ENCODE measurements around the gene RUNX2. TPM values are rescaled to one million over a fixed set of nuclear protein-coding genes. Genes with fewer than 3 reads are reported as not detected.

Gene RUNX2
- total and polyA plus RNA-seq, 2 experiments from 2014 or later: 1.0 to 2.1 TPM

DNA sequence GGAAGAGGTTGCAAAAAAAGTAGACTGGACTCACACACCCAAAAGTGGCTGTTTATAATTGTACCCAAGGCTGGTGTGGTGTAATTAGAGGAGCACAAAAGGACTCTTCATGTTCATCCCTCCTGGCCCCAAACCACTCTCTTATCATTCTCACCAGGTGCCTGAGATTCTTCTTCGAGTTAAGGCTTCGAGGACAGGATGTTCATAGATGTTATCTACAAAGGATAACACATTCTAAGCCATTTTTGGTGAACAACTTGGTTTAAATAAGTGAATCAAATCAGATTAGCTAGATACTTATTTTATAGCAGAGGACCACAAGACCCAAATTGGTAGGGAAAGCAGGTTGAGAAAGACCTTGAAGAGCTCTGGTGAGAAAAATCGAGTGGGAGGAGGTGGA is 122.7 kb downstream of the RUNX2 start:
- no peak overlapping the region for H3K27ac ChIP-seq
- no peaks in the 10 kb centered on the region for H3K9me3 ChIP-seq (ENCODE audit: low read depth)
- no peaks in the 10 kb centered on the region for H3K36me3 ChIP-seq (replicated peaks; ENCODE audit: insufficient read depth, low read depth)
- H3K4me3 ChIP-seq: no peak overlapping the region
- no peaks in the 10 kb centered on the region for H3K9me2 ChIP-seq (replicated peaks; ENCODE audit: insufficient read depth)
- H2AFZ ChIP-seq: no peak overlapping the region
- H3K4me2 ChIP-seq: no peak overlapping the region
- no peak for DNase-seq (ENCODE audit: low spot score)
- no peaks in the 10 kb centered on the region for H3K79me2 ChIP-seq
- no peaks in the 10 kb centered on the region for H4K20me1 ChIP-seq (ENCODE audit: insufficient read depth, poor library complexity, severe bottlenecking)
- H3K27me3 ChIP-seq: no peaks in the 10 kb centered on the region
- H3K4me1 ChIP-seq (ENCODE audit: insufficient read depth): no peaks in the 10 kb centered on the region
- TF ChIP-seq CTCF (IDR thresholded peaks at IDR 0.05; ENCODE audit: poor library complexity) (no peak), EZH2 (IDR thresholded peaks at IDR 0.05; ENCODE audit: borderline replicate concordance) (no peak), EZH2phosphoT487 (IDR thresholded peaks at IDR 0.05; ENCODE audit: low read depth, severe bottlenecking, unreplicated experiment) (no peak)
- WGBS (ENCODE audit: low lambda C conversion rate, missing lambda C conversion rate): 67% methylated on average over 3 of the region's 3 CpGs

GRCh38 chr6:45454008-45454911 is 126.1 kb downstream of the RUNX2 start:
- no peak overlapping the region for H3K4me2 ChIP-seq
- no peaks in the 10 kb centered on the region for H4K20me1 ChIP-seq (ENCODE audit: insufficient read depth, poor library complexity, severe bottlenecking)
- no peak overlapping the region for H2AFZ ChIP-seq
- no peak for TF ChIP-seq EZH2phosphoT487 (IDR thresholded peaks at IDR 0.05; ENCODE audit: low read depth, severe bottlenecking, unreplicated experiment)
- TF ChIP-seq CTCF (IDR thresholded peaks at IDR 0.05; ENCODE audit: poor library complexity): no peak
- TF ChIP-seq EZH2 (IDR thresholded peaks at IDR 0.05; ENCODE audit: borderline replicate concordance): no peak
- no peaks in the 10 kb centered on the region for H3K27me3 ChIP-seq
- H3K79me2 ChIP-seq: no peaks in the 10 kb centered on the region
- no peaks in the 10 kb centered on the region for H3K36me3 ChIP-seq (replicated peaks; ENCODE audit: insufficient read depth, low read depth)
- H3K4me3 ChIP-seq: no peak overlapping the region
- WGBS (ENCODE audit: low lambda C conversion rate, missing lambda C conversion rate): 55% methylated on average over 4 of the region's 4 CpGs
- no peaks in the 10 kb centered on the region for H3K9me2 ChIP-seq (replicated peaks; ENCODE audit: insufficient read depth)
- DNase-seq (ENCODE audit: low spot score): no peak
- no peak overlapping the region for H3K27ac ChIP-seq
- H3K4me1 ChIP-seq (ENCODE audit: insufficient read depth): no peaks in the 10 kb centered on the region
- H3K9me3 ChIP-seq (ENCODE audit: low read depth): no peaks in the 10 kb centered on the region

DNA sequence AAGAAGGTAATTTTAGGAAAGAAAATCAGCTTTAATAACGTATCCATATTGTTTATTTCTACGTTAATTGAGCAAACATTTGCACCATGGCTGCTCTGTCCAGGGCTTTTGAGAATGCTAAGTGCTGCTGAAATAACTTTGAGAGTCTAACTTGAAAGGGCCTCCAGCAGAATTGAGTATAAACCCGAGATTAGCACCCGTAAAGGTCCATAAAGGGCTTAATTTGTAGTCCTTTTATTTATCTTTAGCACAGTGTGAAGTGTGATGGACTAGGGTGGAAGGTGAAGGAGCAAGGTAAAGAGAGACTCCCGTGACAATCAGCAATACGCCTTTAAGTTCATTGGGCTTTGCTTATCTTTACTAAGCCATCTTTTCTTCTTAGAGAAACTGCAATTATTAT is 127.3 kb downstream of the RUNX2 start:
- no peak overlapping the region for H2AFZ ChIP-seq
- no peak overlapping the region for H3K4me2 ChIP-seq
- H3K9me3 ChIP-seq (ENCODE audit: low read depth): no peaks in the 10 kb centered on the region
- H3K27me3 ChIP-seq: no peaks in the 10 kb centered on the region
- 37% methylated on average over 6 of the region's 6 CpGs for WGBS (ENCODE audit: low lambda C conversion rate, missing lambda C conversion rate)
- no peaks in the 10 kb centered on the region for H4K20me1 ChIP-seq (ENCODE audit: insufficient read depth, poor library complexity, severe bottlenecking)
- H3K27ac ChIP-seq: no peak overlapping the region
- TF ChIP-seq EZH2phosphoT487 (IDR thresholded peaks at IDR 0.05; ENCODE audit: low read depth, severe bottlenecking, unreplicated experiment) (peak; percentile 62), EZH2 (IDR thresholded peaks at IDR 0.05; ENCODE audit: borderline replicate concordance) (no peak), CTCF (IDR thresholded peaks at IDR 0.05; ENCODE audit: poor library complexity) (no peak)
- H3K4me3 ChIP-seq: no peak overlapping the region
- no peaks in the 10 kb centered on the region for H3K4me1 ChIP-seq (ENCODE audit: insufficient read depth)
- no peaks in the 10 kb centered on the region for H3K79me2 ChIP-seq
- no peaks in the 10 kb centered on the region for H3K36me3 ChIP-seq (replicated peaks; ENCODE audit: insufficient read depth, low read depth)
- DNase-seq (ENCODE audit: low spot score): no peak
- no peaks in the 10 kb centered on the region for H3K9me2 ChIP-seq (replicated peaks; ENCODE audit: insufficient read depth)

Measured in hepatocyte (in vitro differentiated cells).